ENCODE measurements around the gene GFOD2.

The GFOD2 gene

GRCh38 chr16:67628216-67628615 is 90.9 kb downstream of the GFOD2 start:
- no peak for DNase-seq
